OCI-LY3 (cell line): ENCODE results near the gene EGFL7.

Source experiments
- H2AFZ ChIP-seq: fragments of 200-600, 300-600 bp; shearing (Covaris generic); 2 replicates; pipeline ENCODE4 v1.6.0; 2014; ENCODE audit warnings: antibody characterized with exemption, low read depth, low read length
- H3K27ac ChIP-seq: fragments of 200-600, 300-600 bp; sonication (generic); 2 replicates; pipeline ENCODE4 v1.5.1; 2014; ENCODE audit warnings: mild to moderate bottlenecking, low read length, moderate library complexity, mixed read lengths
- H3K27me3 ChIP-seq: fragments of 200-600, 300-600 bp; sonication (generic); 2 replicates; pipeline ENCODE4 v1.6.1; 2014; ENCODE audit warnings: low read depth, low read length, mixed read lengths
- H3K36me3 ChIP-seq: fragments of 200-600, 300-600 bp; sonication (generic); replicated peaks from 2 replicates; pipeline ENCODE3; 2014; ENCODE audit warnings: low read depth, low read length, mixed read lengths
- H3K4me1 ChIP-seq: fragments of 300-600, 200-600 bp; sonication (generic); 2 replicates; pipeline ENCODE4 v1.6.1; 2014; ENCODE audit warnings: low read length, mixed read lengths
- H3K4me2 ChIP-seq: fragments of 200-600, 300-600 bp; sonication (generic); 2 replicates; pipeline ENCODE4 v1.6.1; 2014; ENCODE audit warnings: low read length, mixed read lengths
- H3K4me3 ChIP-seq: fragments of 300-600, 200-600 bp; sonication (generic); 2 replicates; pipeline ENCODE4 v1.5.1; 2014; ENCODE audit warnings: antibody characterized with exemption, mild to moderate bottlenecking, low read length, moderate library complexity
- H3K79me2 ChIP-seq: fragments of 300-600, 200-600 bp; shearing (Covaris generic); 2 replicates; pipeline ENCODE4 v1.6.1; 2014; ENCODE audit warnings: mild to moderate bottlenecking, low read length, mixed read lengths
- H3K9ac ChIP-seq: fragments of 300-600, 200-600 bp; shearing (Covaris generic); 2 replicates; pipeline ENCODE4 v1.6.0; 2014; ENCODE audit warnings: mild to moderate bottlenecking, low read length, moderate library complexity
- H3K9me3 ChIP-seq: fragments of 200-600, 300-600 bp; shearing (Covaris generic); 2 replicates; pipeline ENCODE4 v1.6.1; 2014; ENCODE audit warnings: low read length, mixed read lengths; ENCODE audit not compliant: insufficient read depth
- H4K20me1 ChIP-seq: fragments of 200-600, 300-600 bp; sonication (generic); 2 replicates; pipeline ENCODE4 v1.6.1; 2016; ENCODE audit warnings: low read length, mixed read lengths; ENCODE audit not compliant: insufficient read depth
- EZH2phosphoT487 ChIP-seq: fragments of 200-600 bp; shearing (Covaris generic); IDR thresholded peaks from 2 replicates; pipeline ENCODE4 v1.6.1; 2018; ENCODE audit warnings: antibody characterized with exemption, mixed run types, low read depth
- TF ChIP-seq, protein P1 (sequence below): fragments of 200-600, 300-600 bp; sonication (generic); IDR thresholded peaks from 2 replicates; pipeline ENCODE4 v1.5.1; 2014; ENCODE audit warnings: antibody characterized with exemption, low read length, low read depth

The EGFL7 gene

DNA sequence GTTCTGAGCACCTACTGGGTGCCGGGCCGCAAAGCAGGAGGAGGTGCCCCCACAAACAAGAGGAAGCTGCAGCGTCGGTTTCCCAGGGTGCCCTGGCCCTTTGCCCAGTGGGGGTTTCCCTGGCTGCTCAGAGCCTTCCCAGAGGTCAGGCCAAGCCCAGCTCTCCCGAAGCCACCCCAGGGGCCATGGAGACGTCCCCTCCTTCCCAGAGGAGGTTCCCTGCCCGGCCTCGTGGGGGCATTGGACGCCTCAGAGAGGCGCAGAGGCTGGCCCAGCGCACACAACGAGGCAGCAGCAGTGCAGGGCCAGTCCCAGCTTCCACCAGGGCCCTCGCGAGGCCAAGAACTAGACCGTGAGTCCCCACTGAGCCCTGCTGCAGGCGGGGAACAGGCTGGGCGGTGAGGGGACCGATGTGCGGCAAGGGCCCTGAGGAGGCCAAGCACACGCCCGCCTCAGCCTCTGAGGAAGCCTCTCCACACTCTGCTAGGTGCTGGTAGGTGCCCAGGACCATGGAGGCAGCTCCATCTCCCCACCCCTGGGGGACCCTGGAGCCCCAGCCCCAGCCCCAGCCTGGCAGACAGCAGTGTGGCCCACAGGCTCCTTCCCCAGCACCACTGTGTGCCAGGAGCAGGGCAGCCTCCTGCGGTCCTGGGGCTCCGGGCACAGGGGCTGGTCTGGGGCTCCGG lies 56.6 kb downstream of the EGFL7 start:
- no peak overlapping the region for H3K9ac ChIP-seq
- H3K36me3 ChIP-seq = peaks cover 17% of the 10 kb centered on the region
- H3K9me3 ChIP-seq = no peaks in the 10 kb centered on the region
- peaks cover 32% of the 10 kb centered on the region for H4K20me1 ChIP-seq
- no peaks in the 10 kb centered on the region for H3K79me2 ChIP-seq
- no peaks in the 10 kb centered on the region for H3K27me3 ChIP-seq
- no peak overlapping the region for H2AFZ ChIP-seq
- H3K27ac ChIP-seq = no peak overlapping the region
- peaks cover 7% of the 10 kb centered on the region; the same call in 1 of the 2 replicates for H3K4me1 ChIP-seq
- H3K4me3 ChIP-seq = no peak overlapping the region
- TF ChIP-seq, protein P1, sequence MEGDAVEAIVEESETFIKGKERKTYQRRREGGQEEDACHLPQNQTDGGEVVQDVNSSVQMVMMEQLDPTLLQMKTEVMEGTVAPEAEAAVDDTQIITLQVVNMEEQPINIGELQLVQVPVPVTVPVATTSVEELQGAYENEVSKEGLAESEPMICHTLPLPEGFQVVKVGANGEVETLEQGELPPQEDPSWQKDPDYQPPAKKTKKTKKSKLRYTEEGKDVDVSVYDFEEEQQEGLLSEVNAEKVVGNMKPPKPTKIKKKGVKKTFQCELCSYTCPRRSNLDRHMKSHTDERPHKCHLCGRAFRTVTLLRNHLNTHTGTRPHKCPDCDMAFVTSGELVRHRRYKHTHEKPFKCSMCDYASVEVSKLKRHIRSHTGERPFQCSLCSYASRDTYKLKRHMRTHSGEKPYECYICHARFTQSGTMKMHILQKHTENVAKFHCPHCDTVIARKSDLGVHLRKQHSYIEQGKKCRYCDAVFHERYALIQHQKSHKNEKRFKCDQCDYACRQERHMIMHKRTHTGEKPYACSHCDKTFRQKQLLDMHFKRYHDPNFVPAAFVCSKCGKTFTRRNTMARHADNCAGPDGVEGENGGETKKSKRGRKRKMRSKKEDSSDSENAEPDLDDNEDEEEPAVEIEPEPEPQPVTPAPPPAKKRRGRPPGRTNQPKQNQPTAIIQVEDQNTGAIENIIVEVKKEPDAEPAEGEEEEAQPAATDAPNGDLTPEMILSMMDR = no peak
- no peak for TF ChIP-seq EZH2phosphoT487
- H3K4me2 ChIP-seq = no peak overlapping the region

DNA sequence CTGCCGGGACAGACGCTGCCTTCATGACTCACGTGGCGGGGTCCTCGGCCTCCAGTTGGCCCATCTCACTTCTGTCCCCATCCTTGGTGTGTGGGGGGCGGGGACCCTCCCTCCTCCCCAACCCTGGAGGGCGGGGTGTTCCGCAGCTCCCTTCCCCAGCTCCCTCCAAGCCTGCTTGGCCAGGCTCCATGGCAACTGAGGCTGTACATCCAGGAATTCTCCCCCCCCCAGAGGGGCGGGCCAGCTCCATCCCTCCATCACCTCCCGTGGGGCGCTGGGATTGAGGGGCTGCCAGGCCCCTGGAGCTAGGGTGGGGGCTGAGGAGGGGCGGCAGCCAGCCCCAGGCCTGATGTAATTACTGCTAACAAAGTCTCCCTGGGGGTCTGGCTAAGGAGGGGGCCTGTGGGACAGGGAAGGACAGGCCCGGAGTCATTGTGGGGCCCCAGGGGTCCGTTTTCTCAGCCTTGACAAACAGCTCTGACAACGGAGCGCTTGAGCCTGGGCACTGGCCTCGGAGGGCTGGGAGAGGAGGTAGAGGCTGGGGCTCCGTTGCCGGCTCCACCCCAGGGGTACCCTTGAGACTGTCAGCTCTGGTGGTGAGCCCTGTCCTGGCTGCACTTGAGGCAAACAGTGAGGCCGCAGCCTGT lies 57.7 kb downstream of the EGFL7 start:
- Histone ChIP-seq H3K27me3 (no peaks in the 10 kb centered on the region), H3K4me3 (no peak overlapping the region), H3K79me2 (peaks cover under 1% of the 10 kb centered on the region), H4K20me1 (peaks cover 39% of the 10 kb centered on the region), H3K4me2 (no peak overlapping the region), H3K27ac (no peak overlapping the region), H3K9me3 (no peaks in the 10 kb centered on the region), H3K36me3 (peaks cover 20% of the 10 kb centered on the region), H3K4me1 (peaks cover 7% of the 10 kb centered on the region; the same call in 1 of the 2 replicates), H2AFZ (no peak overlapping the region), H3K9ac (no peak overlapping the region)
- TF ChIP-seq EZH2phosphoT487 = no peak

DNA sequence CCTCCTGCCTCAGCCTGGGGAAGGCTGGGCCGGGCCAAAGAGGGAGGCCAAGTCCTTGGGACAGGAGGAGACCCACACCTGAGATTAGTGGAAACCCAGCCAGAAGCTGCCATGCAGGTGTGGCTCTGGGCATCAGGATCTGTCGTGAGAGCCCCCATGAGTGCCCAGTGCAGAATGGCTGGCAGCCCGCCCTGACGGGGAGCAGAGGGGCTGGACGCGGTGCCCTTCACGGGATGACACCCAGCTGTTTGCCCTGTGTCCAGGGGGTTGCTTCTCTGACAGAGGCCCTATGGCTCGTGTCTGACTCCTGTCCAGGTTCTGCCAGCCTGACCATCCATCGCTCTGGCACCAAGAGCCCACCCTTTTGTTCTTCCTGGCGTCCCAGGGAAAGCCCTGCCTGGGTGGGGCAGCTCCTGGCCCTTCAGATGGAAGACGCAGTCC lies 58.2 kb downstream of the EGFL7 start:
- Histone ChIP-seq H3K36me3 (peaks cover 25% of the 10 kb centered on the region), H3K4me3 (no peak overlapping the region), H3K79me2 (peaks cover 6% of the 10 kb centered on the region), H3K9me3 (no peaks in the 10 kb centered on the region), H3K27ac (no peak overlapping the region), H3K4me1 (peaks cover 7% of the 10 kb centered on the region; the same call in 1 of the 2 replicates), H2AFZ (no peak overlapping the region), H3K4me2 (no peak overlapping the region), H3K27me3 (no peaks in the 10 kb centered on the region), H3K9ac (no peak overlapping the region), H4K20me1 (peaks cover 44% of the 10 kb centered on the region)
- no peak for TF ChIP-seq EZH2phosphoT487
- TF ChIP-seq, protein P1 = no peak

DNA sequence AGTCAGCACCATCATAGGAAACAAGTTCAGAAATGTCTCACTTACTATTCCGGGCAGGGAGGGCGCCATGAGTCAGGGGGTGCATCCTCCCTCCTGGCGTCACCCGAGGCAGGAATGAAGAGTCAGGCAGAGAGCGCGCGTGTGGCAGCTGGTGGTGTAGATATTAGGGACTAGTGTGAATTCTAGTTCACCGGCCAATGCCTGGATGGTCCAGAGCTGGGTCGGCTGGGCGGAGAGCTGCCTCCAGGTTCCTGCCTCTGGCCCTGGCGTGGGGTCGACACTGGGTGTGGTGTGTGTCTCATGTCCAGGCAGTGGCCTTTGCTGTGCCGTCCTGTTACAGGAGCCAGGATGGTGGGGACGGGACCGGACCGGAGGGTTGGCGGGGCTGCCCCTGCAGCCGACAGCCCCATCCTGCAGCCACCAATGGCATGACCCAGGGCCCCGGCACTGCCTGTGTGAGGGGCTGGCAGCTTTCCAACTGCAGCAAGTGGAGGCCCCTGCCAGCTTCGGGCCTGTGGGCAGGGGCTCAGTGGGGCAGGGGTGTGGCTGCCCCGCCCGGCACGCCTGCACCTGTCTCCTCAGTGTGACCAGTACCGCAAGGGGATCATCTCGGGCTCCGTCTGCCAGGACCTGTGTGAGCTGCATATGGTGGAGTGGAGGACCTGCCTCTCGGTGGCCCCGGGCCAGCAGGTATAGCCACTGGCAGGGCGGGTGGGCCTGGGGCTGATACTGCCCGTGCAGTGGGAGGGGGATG lies 58.8 kb downstream of the EGFL7 start:
- no peak for TF ChIP-seq EZH2phosphoT487
- TF ChIP-seq, protein P1 = no peak
- Histone ChIP-seq H3K4me3 (no peak overlapping the region), H2AFZ (no peak overlapping the region), H3K27me3 (no peaks in the 10 kb centered on the region), H3K4me2 (no peak overlapping the region), H3K9me3 (no peaks in the 10 kb centered on the region), H4K20me1 (peaks cover 50% of the 10 kb centered on the region), H3K4me1 (peaks cover 13% of the 10 kb centered on the region), H3K79me2 (peaks cover 12% of the 10 kb centered on the region), H3K36me3 (peaks cover 31% of the 10 kb centered on the region), H3K9ac (no peak overlapping the region), H3K27ac (no peak overlapping the region)
